ENCODE data around the gene GFRA3.

The GFRA3 gene

GRCh38 chr5:138246822-138247221, 27.6 kb downstream of the GFRA3 start:
- DNase-seq (ENCODE audit: low read depth) = no peak

DNA sequence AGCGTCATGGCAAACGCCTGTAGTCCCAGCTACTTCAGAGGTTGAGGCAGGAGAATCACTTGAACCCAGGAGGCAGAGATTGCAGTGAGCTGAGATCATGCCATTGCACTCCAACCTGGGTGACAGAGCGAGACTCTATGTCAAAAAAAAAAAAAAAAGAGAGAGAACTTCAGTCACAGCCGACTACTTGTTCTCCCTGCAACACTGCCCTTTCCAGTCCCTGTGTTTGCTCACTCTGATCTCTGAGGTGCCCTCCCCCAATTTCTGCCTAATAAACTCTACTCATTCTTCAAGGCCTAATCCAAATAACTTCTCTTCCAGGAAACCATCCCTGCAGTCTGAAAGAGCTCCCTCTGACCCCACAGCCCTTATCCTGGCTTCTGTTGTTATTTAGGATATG, 28.1 kb downstream of the GFRA3 start:
- DNase-seq (ENCODE audit: low read depth) = no peak

- DNase-seq (ENCODE audit: low read depth) = no peak
These were observed 28.7 kb downstream of the GFRA3 start for GRCh38 chr5:138245717-138246116.

- DNase-seq (ENCODE audit: low read depth) = no peak
These were observed 30.6 kb downstream of the GFRA3 start for GRCh38 chr5:138243794-138244193.

DNA sequence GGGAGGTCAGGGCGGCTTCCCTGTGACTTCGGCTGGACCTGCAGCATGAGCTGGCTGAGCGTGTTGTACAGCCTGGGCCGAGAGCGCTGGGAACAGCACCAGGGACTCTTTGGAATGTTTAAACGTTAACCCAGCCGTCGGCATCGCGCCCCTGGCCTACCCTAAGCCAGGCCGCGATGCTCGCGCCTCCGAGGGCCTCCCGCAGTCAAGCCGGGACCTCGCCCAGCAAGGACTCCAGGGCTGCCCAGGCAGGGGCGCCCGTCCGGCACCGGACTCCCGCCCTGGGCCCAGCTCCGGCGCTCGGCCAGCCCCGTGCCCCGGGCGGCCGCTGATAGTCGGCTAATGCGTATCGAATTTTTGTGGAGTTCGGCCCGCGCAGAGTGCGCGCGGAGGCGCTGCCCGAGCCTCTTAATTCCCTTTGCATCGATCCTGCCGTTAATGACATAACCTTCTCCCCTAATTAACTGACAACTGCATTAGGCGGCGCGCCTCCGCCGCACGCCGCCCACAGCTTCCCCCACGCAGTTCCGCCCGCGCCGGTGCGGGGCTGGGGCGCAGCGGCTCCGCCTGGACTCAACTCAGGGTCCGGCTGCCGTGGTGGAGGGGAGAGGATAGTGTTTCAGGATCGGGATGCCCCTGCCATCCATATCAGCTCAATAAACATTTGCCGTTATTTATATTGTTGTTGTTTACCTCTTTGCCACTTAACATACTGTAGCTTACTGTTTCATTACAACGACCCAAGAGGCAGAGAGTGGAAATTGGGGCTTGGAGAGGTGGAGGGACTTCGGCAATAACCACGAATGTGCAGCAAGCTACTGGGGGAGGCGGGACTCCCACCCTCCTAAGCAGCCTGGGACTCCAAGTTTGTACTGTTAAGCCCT, 32.5 kb downstream of the GFRA3 start:
- DNase-seq (ENCODE audit: low read depth) = no peak

DNA sequence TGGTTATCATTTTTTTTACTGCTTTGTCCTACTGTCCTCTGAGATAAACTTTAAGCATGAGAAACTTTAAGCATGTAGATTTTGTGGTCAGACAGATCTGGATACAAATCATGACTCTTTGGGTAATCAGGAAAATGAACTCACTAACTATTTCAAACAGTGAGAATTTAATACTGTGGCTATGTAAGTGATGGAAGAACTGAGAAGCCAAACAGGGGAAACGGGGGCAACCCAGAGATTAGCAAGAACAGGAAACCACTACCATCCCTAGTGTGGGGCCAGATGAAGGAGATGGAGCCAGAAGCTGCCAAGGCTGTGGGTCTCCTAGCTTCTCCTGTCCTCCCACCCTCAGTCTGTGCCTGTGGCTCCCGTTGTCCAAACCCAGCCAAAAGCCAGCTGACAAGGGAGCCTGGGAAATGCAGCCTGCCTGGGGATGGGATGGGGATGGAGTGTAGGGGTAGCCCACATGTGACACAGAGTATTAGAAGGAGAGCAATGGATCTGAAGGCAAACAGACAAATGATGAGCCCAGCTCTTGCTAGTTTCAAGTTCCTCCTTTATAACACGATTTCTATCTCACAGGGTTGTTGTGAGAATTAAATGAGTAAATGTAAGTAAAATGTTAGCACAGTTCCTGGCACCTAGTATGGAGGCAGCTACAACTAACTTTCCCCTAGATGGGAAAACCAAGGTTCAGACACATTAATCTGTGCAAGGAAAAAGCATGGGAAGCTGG, 33.6 kb downstream of the GFRA3 start:
- DNase-seq (ENCODE audit: low read depth) = no peak

- no peak for DNase-seq (ENCODE audit: low read depth)
These were observed 36.4 kb downstream of the GFRA3 start for GRCh38 chr5:138238034-138238433.

DNA sequence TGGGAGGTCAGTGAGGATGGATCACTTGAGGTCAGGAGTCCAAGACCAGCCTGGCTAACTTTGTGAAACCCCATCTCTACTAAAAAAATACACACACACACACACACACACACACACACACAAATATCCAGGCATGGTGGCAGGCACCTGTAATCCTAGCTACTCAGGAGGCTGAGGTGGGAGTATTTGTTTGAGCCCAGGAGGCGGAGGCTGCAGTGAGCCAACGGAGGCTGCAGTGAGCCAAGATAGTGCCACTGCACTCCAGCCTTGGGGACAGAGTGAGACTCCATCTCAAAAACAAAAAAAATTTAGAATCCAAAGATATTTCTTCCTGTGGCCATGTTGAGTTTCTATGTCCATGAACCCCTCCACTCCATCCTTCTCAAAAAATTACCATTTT, 39.8 kb downstream of the GFRA3 start:
- no peak for DNase-seq (ENCODE audit: low read depth)

- no peak for DNase-seq (ENCODE audit: low read depth)
These were observed 41.1 kb downstream of the GFRA3 start for GRCh38 chr5:138233280-138233679.

- no peak for DNase-seq (ENCODE audit: low read depth)
These were observed 43.3 kb downstream of the GFRA3 start for GRCh38 chr5:138230981-138231589.

DNA sequence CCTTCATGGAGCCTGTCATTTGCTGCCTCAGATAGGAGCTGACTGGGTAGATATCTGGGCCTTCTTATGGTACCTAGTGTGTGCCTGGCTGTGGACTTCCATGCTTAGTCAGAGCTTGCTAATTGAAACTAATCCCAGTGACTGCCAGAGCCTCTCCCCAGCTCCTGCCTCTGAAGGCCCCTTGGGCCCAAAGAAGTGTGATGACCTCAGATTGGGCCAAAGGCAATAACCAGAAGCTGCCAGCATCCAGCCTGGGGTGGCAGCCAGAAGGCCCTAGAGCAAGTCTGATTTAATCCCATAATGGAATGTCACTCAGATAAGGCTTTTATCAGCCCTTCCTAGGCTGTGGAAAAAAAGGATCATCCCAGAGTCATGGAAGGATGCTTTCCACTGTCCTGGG, 44.2 kb downstream of the GFRA3 start:
- peak; percentile 39 for DNase-seq (ENCODE audit: low read depth)

DNA sequence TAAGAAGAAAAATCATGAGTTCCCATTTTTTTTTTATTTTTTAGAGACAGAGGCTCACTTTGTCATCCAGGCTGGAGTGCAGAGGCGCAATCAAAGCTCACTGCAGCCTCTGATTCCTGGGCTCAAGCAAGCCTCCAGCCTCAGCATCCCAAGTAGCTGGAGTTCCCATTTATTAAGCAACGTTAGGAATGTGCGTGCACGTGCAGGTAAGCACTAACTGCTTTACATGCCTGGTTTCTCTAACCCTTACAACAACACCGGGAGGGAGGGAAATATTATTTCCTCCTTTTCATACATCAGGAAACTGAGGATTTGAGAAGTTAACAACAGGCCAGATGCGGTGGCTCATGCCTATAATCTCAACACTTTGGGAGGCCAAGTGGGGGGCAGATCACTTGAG, 45.0 kb downstream of the GFRA3 start:
- no peak for DNase-seq (ENCODE audit: low read depth)

- no peak for DNase-seq (ENCODE audit: low read depth)
These were observed 47.5 kb downstream of the GFRA3 start for GRCh38 chr5:138226910-138227309.

DNA sequence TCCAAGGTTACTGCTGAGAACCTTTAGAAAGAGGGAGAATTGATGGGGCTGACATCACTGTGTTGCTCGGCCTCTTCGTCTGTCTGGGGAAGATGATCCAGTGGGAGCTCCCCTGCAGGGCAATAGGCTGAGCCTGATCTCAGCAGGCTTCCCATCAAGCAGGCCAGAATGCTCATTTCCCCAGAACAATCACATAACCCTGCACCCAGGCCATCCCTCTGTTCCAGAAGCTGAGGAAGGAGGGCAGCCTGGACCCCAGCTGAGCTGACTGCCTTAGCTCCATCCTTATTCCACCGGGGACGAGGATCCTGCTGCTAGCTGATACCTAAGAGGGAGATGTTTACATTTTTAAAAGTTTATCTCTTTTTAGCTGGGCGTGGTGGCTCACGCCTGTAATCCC, 49.7 kb downstream of the GFRA3 start:
- no peak for DNase-seq (ENCODE audit: low read depth)

GRCh38 chr5:138223532-138223931, 50.9 kb downstream of the GFRA3 start:
- no peak for DNase-seq (ENCODE audit: low read depth)

DNA sequence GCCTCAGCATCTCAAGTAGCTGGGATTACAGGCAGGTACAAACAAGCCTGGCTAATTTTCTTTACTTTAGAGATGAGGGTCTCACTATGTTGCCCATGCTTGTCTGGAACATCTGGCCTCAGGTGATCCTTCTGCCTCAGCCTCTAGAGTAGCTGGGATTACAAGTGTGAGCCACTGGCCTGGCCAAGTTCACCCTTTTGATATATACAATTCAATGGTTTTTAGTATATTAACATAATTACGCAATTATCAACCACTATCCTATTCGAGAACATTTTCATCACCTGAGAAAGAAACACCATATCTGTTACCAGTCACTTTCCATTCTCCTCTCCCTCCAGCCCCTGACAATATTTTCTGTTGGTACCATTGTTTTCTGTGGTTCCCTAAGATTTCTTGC, 57.6 kb downstream of the GFRA3 start:
- DNase-seq (ENCODE audit: low read depth) = no peak

DNA sequence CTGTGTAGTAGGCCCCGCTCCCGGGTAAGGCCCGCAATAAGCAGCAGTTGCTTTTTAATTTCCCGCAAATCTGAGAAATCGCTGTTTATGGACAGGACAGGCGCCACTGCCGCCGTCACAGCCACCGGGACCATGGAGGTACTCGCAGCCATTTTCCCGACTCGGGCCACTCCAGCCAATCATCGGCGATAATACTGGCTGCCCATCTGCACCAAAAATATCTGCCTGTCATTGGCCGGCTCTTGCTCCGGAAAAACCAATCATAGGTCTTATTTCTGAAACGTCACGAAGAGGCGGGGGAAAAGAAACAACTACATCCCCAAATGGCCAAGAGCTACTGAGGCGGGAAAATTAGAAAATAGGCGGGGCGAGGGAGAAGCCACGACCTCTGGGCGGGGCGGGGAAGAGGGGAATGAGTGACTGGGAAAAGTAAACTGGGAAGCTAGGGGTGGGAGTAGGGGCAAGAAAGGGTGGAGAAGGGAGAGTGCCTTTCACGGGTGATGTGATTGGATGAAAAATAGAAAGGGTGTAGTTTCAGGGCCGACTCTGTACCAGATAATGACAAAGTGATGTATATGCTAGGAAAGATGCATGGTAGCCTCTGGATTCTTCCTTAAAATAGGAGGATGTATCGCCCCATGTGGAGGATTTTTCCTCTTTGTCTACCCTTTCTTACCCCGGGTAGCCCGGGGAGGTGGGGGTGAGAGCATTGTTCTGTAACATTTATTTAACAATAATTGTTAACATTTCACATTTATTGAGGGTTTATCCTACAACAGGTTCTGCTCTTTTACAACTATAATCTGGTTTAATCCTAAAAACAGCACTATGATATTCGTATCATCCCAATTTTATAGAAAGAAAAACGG, 61.0 kb downstream of the GFRA3 start, which contains the start of gene CDC23:
CDC23 (minus strand) TSS at position 163 of the 869 bp plus-strand sequence; CDS start at position 152, 11 bp downstream.
- peak; percentile 97 for DNase-seq (ENCODE audit: low read depth)

- DNase-seq (ENCODE audit: low read depth) = no peak
These were observed 61.6 kb downstream of the GFRA3 start for GRCh38 chr5:138212828-138213160.

GRCh38 chr5:138210985-138211384, 63.4 kb downstream of the GFRA3 start:
- no peak for DNase-seq (ENCODE audit: low read depth)

All from GM04503 (cell line).